Measurements from ENCODE around the gene MAGEA3.

MAGEA3 gene

DNA sequence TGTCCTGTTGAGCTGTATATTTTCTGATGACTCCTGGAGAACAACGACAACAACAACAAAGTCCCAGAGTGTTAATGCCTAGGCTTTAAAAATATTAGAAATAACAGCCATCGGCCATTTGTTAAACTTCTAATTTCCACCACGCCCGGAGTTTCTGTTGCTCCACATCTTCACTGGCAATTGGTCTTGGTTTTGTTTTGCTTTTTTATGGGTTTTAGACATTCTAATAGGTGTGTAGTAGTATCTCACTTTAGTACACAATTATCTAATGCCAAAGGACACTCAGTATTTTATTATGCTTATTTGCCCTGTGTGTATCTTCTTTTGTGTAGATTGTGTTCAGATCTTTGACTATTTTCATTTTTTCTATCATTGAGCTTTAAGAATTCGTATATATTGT, 40.0 kb downstream of the MAGEA3 start:
- DNase-seq: no peak

All from NCI-H1092 treated with DMSO at 0.1 percent for 48 hours (cell line).